Stimulated activated CD4-positive, alpha-beta T cell treated with anti-CD3 and anti-CD28 coated beads, Interleukin-12 subunit alpha, Interleukin-12 subunit beta, amount 100 ng/mL, for 48 hours (primary cell): ENCODE measurements around the gene BBS1.

Source experiments
- DNase-seq, 3 donors: peaks; one replicate each; pipeline ENCODE4 v3.0.0-alpha.2; 2020; ENCODE audit warnings: low read depth in 2 of 3, low spot score in 1 of 3

The BBS1 gene

DNA sequence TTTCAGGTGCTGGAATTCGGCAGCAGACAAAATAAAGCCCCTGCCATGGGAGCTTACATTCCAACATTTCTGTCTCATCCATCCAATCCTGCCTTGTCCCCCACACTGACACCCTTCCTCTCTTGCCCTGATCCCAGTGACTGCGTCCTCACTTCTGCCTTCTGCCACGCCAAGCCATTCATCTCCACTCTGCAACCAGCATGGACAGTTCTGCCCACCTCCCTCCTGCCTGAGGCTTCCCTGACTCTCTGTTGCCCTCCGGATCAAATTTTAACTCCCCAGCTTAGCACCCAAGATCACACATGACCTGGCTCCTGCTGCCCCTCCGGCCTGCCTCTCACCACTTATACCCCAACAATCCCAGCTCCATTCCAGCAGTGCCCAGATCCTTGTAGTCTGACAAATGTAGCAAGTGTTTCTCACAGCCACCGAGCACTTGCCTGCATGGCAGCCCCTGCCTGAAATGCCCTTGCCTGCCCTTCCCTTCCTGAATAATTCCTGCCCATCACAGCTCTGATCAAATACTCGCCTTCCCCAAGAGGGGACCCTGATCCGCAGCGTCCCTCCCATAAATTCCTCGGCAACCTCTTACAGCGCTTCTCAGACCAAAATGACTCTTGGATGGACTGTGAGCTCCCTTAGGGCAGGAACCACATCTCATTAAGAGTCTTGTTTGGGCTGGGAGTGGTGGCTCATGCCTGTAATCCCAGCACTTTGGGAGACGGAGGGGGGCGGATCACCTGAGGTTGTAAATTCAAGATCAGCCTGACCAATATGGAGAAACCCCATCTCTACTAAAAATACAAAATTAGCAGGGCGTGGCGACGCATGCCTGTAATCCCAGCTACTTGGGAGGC lies 38.6 kb downstream of the BBS1 start:
- no peak for DNase-seq

GRCh38 chr11:66549696-66550095 lies 39.3 kb downstream of the BBS1 start:
- DNase-seq: no peak

DNA sequence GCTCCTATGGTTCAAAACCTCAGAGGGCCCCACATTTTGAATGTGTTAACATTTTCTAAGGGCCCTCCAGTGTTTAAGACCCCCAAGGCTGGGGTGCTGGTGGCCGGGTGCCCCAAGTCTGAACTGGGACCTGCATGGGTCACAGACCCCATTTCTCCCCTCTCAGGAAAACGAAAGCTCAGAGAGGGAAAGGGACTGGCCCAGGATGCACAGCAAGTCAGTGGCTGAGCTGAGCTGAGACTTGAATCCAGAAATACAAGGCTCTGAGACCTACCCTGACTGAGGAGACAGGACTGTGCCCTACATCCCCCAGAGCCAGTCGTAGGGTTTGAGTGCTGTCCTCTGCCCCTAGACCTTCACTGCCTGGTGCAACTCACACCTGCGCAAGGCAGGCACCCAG lies 40.5 kb downstream of the BBS1 start:
- no peak for DNase-seq

GRCh38 chr11:66554602-66555001 lies 44.2 kb downstream of the BBS1 start:
- DNase-seq: no peak

- DNase-seq: no peak
Measured at GRCh38 chr11:66555416-66555815, 45.0 kb downstream of the BBS1 start.

- DNase-seq: no peak
Measured at GRCh38 chr11:66556086-66556485, 45.7 kb downstream of the BBS1 start.

DNA sequence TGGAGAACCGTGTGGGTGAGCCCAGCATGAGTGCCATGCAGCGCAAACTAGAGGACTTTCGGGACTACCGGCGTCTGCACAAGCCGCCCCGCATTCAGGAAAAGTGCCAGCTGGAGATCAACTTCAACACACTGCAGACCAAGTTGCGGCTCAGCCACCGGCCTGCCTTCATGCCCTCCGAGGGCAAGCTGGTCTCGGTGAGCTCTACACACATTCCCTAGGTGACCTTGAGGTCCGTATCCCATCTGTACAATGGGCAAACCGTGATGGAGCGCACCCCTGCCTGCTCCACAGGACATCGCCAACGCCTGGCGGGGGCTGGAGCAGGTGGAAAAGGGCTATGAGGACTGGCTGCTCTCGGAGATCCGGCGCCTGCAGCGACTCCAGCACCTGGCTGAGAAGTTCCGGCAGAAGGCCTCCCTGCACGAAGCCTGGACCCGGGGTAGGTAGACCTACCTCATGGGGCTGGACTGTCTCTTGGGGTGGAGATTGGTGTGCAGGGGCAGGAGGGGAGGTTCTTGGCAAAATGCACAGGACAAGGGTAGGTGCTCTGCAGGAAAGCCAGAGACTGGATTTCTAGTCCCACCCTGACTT lies 47.4 kb downstream of the BBS1 start:
- no peak for DNase-seq

DNA sequence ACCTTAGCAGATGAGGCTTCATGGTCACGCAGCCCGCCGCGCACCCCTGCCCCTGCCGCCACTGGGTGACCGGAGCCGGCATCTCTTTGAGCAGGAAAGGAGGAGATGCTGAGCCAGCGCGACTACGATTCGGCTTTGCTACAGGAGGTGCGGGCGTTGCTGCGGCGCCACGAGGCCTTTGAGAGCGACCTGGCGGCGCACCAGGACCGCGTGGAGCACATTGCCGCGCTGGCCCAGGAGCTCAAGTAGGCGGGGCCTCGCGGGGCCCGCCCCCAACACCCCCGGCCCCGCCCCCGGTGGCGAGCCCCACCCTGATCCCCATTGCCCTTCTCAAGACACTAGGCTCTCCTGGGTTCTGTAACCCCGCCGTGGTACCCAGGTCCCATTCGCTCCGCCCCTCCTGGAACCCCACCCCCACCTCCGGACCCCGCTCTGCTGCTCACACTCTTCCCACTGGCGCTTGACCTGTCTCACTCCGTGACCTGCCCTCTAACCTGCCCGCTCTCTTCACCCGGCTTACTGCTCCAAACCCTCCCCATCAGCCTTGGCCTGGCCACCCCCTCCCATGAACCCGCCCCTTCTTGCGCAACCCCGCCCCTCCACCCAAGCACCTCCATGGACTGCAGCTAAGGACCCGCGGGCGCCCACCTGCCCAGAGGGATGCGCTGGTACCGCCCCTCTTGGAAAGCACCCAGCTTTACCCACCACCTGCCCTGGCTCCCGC lies 48.9 kb downstream of the BBS1 start:
- no peak for DNase-seq

GRCh38 chr11:66559866-66560676 lies 49.6 kb downstream of the BBS1 start:
- no peak for DNase-seq

DNA sequence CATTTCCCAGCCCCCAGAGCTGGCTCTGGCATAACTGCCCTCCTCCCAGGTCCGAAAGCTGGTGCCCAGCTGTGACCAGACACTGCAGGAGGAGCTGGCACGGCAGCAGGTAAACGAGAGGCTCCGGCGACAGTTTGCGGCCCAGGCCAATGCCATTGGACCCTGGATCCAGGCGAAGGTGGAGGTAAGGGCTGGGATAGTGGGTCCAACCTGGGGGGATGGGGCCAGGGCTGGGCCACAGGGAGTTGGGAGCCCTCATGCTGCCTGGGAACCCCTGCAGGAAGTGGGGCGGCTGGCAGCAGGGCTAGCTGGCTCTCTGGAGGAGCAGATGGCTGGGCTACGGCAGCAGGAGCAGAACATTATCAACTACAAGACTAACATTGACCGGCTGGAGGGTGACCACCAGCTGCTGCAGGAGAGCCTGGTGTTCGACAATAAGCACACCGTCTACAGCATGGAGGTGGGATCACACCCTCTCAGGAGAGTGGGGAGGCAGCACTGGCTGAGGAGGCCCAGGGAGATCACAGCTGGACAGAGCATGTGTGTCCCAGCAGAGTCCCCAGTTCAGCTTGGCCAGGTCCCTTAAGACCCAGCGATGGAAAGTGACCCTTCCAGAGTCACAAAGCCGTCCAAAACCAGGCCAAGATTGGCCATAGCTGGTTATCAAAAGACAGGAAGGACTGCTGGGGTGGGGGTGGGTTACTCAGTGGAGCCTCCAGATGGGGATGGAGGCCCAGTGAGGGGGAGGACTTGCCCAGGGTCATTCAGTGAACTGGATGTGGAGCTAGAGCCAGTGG lies 50.9 kb downstream of the BBS1 start:
- DNase-seq: no peak

- DNase-seq: no peak
Measured at GRCh38 chr11:66561975-66562248, 51.5 kb downstream of the BBS1 start.

GRCh38 chr11:66562275-66562674 lies 51.8 kb downstream of the BBS1 start:
- DNase-seq: no peak

DNA sequence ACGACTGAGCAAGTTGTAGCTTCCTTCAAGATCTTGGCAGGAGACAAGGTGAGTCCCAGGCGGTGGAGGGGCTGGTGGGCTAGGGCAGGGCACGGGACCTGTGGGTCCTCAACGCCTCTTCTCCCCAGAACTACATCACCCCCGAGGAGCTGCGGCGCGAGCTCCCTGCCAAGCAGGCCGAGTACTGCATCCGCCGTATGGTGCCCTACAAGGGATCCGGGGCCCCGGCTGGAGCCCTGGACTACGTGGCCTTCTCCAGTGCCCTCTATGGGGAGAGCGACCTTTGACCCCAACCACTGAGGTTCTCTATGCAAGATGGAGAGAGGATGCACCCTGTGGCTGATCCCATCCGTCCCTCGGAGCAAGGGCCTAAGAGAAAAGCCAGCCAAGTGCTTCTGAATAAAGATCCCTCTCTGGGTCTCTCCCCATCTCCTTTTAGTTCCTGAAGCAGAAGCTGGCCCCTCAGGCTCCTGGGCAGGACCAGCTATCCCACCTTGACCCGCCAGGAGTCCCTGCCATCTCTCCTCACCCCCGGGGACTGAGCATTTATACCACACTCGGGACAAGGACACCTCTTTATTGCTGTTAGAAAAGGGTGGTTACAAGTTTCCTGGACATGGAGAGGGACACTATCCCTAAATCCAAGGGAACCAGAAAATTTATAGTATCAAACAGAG lies 52.6 kb downstream of the BBS1 start:
- no peak for DNase-seq

DNA sequence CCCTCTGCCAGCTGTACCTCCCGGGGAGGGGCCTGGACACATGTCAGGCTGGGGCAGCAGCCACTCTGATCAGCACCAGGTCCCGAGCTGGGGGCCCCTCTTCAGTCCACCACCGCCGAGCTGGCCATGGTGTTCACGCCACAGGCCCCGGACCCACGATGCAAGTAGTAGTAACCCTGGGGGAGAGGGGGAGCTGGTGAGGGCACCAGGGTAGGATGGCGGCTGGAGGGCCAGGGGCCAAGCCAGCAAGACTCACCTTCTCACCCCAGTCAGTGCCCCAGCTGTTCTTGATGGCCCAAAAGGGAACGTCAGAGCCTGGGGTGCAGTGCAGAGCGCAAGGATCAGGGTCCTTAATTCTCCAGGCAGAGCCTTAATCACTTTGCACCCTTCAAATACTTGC lies 53.4 kb downstream of the BBS1 start:
- no peak for DNase-seq

GRCh38 chr11:66564538-66564937 lies 54.1 kb downstream of the BBS1 start:
- DNase-seq: no peak

- no peak for DNase-seq
Measured at GRCh38 chr11:66564984-66565383, 54.5 kb downstream of the BBS1 start.

DNA sequence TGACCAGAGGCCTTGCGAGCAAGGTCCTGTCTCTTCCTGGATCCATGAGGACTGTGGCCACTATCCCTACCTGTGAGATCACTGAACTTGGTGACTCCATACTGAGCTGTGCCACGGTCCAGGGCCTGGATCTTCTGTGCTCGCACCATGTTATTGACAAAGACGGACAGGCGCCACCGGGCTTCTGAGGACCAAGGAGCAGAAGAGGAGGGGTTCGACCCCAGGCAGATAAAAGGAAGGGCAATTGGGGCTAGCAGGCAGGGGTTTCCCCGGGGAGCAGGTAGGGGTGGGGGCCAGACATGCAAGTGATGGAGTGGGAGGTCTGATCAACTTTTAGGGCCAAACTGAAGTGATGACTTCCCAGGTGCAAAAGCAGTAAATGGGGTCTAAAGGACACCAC lies 55.8 kb downstream of the BBS1 start:
- no peak for DNase-seq

DNA sequence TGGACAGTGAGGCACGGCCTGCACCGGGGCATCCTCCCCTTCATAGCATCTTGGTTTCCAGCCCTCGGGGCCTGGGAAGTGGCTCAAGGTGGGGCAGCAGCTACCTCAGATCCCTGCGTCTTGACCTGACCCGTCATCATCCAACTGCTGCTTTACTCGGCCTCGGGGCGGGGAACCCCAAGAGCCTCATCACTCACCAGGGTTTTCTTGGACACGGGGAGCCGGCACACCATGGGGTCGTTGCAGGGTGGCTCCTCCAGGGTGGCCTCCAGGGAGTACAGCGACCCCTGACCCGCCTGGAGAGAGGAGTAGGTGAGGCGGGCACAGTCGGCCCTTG lies 57.3 kb downstream of the BBS1 start:
- no peak for DNase-seq

- peak; percentile 35 to 68 (median 50) for DNase-seq
Measured at GRCh38 chr11:66568124-66568916, 57.9 kb downstream of the BBS1 start, which contains the start of gene CTSF. Gene CTSF (minus strand): TSS chr11:66568606. CDS start chr11:66568486, 120 bp downstream.
